ENCODE results near the gene GPX7.

Gene GPX7

GRCh38 chr1:52631759-52632331 is 29.7 kb downstream of the GPX7 start:
- DNase-seq = no peak

GRCh38 chr1:52632732-52633290 is 30.6 kb downstream of the GPX7 start, which contains the start of gene SHISAL2A:
SHISAL2A (plus strand) TSS chr1:52633168; CDS start chr1:52633494, 326 bp downstream.
- peak; percentile 43 for DNase-seq

- DNase-seq = peak; percentile 18 to 34
Observed at GRCh38 chr1:52633291-52633754, 31.2 kb downstream of the GPX7 start.

GRCh38 chr1:52634111-52634510 is 31.9 kb downstream of the GPX7 start:
- no peak for DNase-seq

GRCh38 chr1:52635321-52636089 is 33.3 kb downstream of the GPX7 start:
- no peak for DNase-seq

GRCh38 chr1:52636721-52637695 is 34.8 kb downstream of the GPX7 start:
- peak; percentile 46 to 49 for DNase-seq

- DNase-seq = no peak
Observed at GRCh38 chr1:52637946-52638345, 35.8 kb downstream of the GPX7 start.

GRCh38 chr1:52640697-52641096 is 38.5 kb downstream of the GPX7 start:
- DNase-seq = no peak

GRCh38 chr1:52641307-52641706 is 39.1 kb downstream of the GPX7 start:
- no peak for DNase-seq

- no peak for DNase-seq
Observed at GRCh38 chr1:52645261-52645660, 43.1 kb downstream of the GPX7 start.

- DNase-seq = no peak
Observed at GRCh38 chr1:52651904-52652303, 49.7 kb downstream of the GPX7 start.

- DNase-seq = no peak
Observed at GRCh38 chr1:52653207-52653849, 51.2 kb downstream of the GPX7 start.

GRCh38 chr1:52654063-52654462 is 51.9 kb downstream of the GPX7 start:
- DNase-seq = no peak

- DNase-seq = no peak
Observed at GRCh38 chr1:52657702-52658101, 55.5 kb downstream of the GPX7 start.

Data from stimulated activated CD4-positive, alpha-beta T cell treated with anti-CD3 and anti-CD28 coated beads, Interleukin-2, amount 100 ng/mL, for 48 hours (primary cell).